Panc1 (cell line): Measurements from ENCODE around the gene ZNF804A.

Experiments
- POLR2AphosphoS5 ChIP-seq: IDR thresholded peaks from 2 replicates; pipeline ENCODE4 v1.6.1; 2012; ENCODE audit warnings: mild to moderate bottlenecking, low read depth, low read length, moderate library complexity
- TF ChIP-seq, protein P1 (sequence below): fragments of 450-650 bp; IDR thresholded peaks from 2 replicates; pipeline ENCODE4 v1.5.1; 2017; ENCODE audit warnings: mild to moderate bottlenecking

DNA sequence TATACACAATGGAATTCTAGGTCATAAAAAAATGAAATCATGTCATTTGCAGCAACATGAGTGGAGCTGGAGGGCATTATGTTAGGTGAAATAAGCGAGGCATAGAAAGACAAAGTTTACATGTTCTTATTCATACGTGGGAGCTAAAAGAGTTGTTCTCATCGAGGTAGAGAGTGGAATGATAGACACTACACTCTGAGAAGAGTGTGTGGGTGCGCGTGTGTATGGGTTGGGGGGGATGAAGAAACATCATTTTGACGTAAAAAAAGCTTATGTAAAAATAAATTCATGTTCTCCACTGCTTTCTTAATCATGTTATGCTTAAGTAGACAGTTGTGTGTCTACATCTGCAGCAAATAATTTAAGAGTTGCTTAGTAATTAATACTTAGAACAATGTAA is 123.6 kb downstream of the ZNF804A start:
- TF ChIP-seq POLR2AphosphoS5 = no peak
- TF ChIP-seq, protein P1, sequence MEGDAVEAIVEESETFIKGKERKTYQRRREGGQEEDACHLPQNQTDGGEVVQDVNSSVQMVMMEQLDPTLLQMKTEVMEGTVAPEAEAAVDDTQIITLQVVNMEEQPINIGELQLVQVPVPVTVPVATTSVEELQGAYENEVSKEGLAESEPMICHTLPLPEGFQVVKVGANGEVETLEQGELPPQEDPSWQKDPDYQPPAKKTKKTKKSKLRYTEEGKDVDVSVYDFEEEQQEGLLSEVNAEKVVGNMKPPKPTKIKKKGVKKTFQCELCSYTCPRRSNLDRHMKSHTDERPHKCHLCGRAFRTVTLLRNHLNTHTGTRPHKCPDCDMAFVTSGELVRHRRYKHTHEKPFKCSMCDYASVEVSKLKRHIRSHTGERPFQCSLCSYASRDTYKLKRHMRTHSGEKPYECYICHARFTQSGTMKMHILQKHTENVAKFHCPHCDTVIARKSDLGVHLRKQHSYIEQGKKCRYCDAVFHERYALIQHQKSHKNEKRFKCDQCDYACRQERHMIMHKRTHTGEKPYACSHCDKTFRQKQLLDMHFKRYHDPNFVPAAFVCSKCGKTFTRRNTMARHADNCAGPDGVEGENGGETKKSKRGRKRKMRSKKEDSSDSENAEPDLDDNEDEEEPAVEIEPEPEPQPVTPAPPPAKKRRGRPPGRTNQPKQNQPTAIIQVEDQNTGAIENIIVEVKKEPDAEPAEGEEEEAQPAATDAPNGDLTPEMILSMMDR = no peak
